SK-N-SH treated with all-trans-retinoic acid at 6 μM for 48 hours (cell line): ENCODE results near the gene TTC33.

Experiments
- ATAC-seq: fragments of 200-7000 bp; cut with Tn5 transposase; 3 replicates; pipeline ENCODE4 v1.9.1; 2020; ENCODE audit warnings: mild to moderate bottlenecking, moderate library complexity
- ARNTL ChIP-seq: fragments of 450-650 bp; formaldehyde crosslinking; IDR thresholded peaks from 2 replicates; pipeline ENCODE4 v1.5.0; 2020; ENCODE audit warnings: low read depth, mild to moderate bottlenecking, moderate library complexity, borderline replicate concordance
- BACH2 ChIP-seq: fragments of 250-450 bp; sonication (Bioruptor Pico); IDR thresholded peaks from 2 replicates; pipeline ENCODE4 v1.9.0; 2021; ENCODE audit warnings: mild to moderate bottlenecking, borderline replicate concordance
- CREB5 ChIP-seq: fragments of 250-450 bp; sonication (Bioruptor Pico); IDR thresholded peaks from 2 replicates; pipeline ENCODE4 v1.5.1; 2020; ENCODE audit warnings: low read depth, mild to moderate bottlenecking, moderate library complexity
- CSDC2 ChIP-seq: fragments of 250-450 bp; sonication (Bioruptor Pico); IDR thresholded peaks from 2 replicates; pipeline ENCODE4 v1.5.0; 2020; ENCODE audit warnings: mild to moderate bottlenecking, moderate library complexity
- ESRRG ChIP-seq: fragments of 250-450 bp; sonication (Bioruptor Pico); IDR thresholded peaks from 2 replicates; pipeline ENCODE4 v1.6.1; 2021; ENCODE audit warnings: mild to moderate bottlenecking
- OSR1 ChIP-seq: fragments of 250-450 bp; sonication (Bioruptor Pico); IDR thresholded peaks from 2 replicates; pipeline ENCODE4 v1.8.0; 2022; ENCODE audit warnings: moderate library complexity, mild to moderate bottlenecking, inconsistent platforms
- PATZ1 ChIP-seq: fragments of 250-450 bp; sonication (Bioruptor Pico); IDR thresholded peaks from 2 replicates; pipeline ENCODE4 v1.8.0; 2020; ENCODE audit warnings: mild to moderate bottlenecking, moderate library complexity, borderline replicate concordance
- PPARA ChIP-seq: fragments of 250-450 bp; sonication (Bioruptor Pico); IDR thresholded peaks from 2 replicates; pipeline ENCODE4 v1.5.0; 2020; ENCODE audit warnings: mild to moderate bottlenecking, borderline replicate concordance
- TCF4 ChIP-seq: fragments of 250-450 bp; sonication (Bioruptor Pico); IDR thresholded peaks from 2 replicates; pipeline ENCODE4 v1.8.0; 2021; ENCODE audit warnings: mild to moderate bottlenecking, moderate library complexity, borderline replicate concordance
- TOX ChIP-seq: fragments of 250-450 bp; sonication (Bioruptor Pico); IDR thresholded peaks from 2 replicates; pipeline ENCODE4 v1.8.0; 2021; ENCODE audit warnings: mild to moderate bottlenecking, moderate library complexity, borderline replicate concordance
- ZC3H10 ChIP-seq: fragments of 250-450 bp; sonication (Bioruptor Pico); IDR thresholded peaks from 2 replicates; pipeline ENCODE4 v1.5.1; 2021; ENCODE audit warnings: mild to moderate bottlenecking, moderate library complexity
- ZFP3 ChIP-seq: fragments of 250-450 bp; sonication (Bioruptor Pico); IDR thresholded peaks from 2 replicates; pipeline ENCODE4 v1.5.0; 2020; ENCODE audit warnings: mild to moderate bottlenecking, moderate library complexity
- ZFP30 ChIP-seq: fragments of 450-650 bp; formaldehyde crosslinking; IDR thresholded peaks from 2 replicates; pipeline ENCODE4 v1.5.0; 2022; ENCODE audit warnings: mild to moderate bottlenecking, moderate library complexity
- ZNF565 ChIP-seq: fragments of 450-650 bp; formaldehyde crosslinking; conservative IDR thresholded peaks from 2 replicates; pipeline ENCODE4 v1.5.0; 2020; ENCODE audit warnings: low read depth, mild to moderate bottlenecking, moderate library complexity
- ZNF8 ChIP-seq: fragments of 450-650 bp; formaldehyde crosslinking; IDR thresholded peaks from 2 replicates; pipeline ENCODE4 v1.5.0; 2020; ENCODE audit warnings: mild to moderate bottlenecking, moderate library complexity
- TF ChIP-seq, protein P1 (sequence below): fragments of 250-450 bp; sonication (Bioruptor Pico); IDR thresholded peaks from 2 replicates; pipeline ENCODE4 v1.5.0; 2020; ENCODE audit warnings: mild to moderate bottlenecking, moderate library complexity
- TF ChIP-seq, protein P2 (sequence below): fragments of 250-450 bp; sonication (Bioruptor Pico); IDR thresholded peaks from 2 replicates; pipeline ENCODE4 v1.5.1; 2021; ENCODE audit warnings: mild to moderate bottlenecking, moderate library complexity

TTC33 gene

GRCh38 chr5:40676613-40677343 is 79.0 kb downstream of the TTC33 start:
- no peak for ATAC-seq

DNA sequence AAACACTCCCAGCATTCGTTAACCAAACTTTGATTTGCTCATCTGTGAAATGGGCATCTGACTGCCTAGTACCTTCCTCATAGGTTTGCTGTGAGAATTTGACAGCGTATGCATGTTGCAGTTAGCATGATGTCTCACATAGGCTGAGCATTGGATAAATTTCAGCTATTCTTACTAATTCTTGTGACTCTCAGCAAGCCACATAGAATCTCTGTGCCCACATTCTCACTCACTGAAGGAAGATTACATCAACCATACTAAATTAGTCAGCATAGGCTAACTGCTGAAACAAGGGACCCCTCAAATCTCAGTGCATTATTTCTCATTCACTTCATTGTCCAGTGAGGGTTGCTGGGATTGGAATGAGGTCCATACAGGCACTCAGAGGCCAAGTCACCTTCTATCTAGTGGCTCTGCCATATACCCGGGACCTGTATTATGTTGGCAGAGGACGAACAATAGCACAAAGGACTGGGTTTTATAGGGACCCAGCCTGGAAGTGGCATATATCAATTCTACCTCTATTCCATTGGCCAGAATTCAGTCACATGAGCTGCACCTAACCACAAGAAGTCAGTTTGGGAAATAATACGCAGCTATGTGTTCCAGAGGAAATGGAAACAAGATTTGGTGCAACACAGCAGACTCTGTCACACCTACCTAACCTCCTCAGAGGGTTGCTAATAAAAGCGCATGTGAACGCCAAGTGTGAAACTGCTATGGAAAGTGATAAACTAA is 80.2 kb downstream of the TTC33 start:
- ATAC-seq = no peak

More at GRCh38 chr5:40676613-40677343, 79.0 kb downstream of the TTC33 start:
- TF ChIP-seq CSDC2 (no peak), PPARA (CRISPR knock-in tag) (no peak), TOX (CRISPR knock-in tag) (no peak), PATZ1 (CRISPR knock-in tag) (no peak), ZC3H10 (CRISPR knock-in tag) (no peak), ZNF565 (CRISPR knock-in tag) (no peak), OSR1 (CRISPR knock-in tag) (no peak), CREB5 (CRISPR knock-in tag) (no peak), ARNTL (no peak), TCF4 (CRISPR knock-in tag) (no peak), ZFP30 (CRISPR knock-in tag) (no peak), ESRRG (CRISPR knock-in tag) (no peak), ZNF8 (CRISPR knock-in tag) (no peak)
- TF ChIP-seq, protein P1, sequence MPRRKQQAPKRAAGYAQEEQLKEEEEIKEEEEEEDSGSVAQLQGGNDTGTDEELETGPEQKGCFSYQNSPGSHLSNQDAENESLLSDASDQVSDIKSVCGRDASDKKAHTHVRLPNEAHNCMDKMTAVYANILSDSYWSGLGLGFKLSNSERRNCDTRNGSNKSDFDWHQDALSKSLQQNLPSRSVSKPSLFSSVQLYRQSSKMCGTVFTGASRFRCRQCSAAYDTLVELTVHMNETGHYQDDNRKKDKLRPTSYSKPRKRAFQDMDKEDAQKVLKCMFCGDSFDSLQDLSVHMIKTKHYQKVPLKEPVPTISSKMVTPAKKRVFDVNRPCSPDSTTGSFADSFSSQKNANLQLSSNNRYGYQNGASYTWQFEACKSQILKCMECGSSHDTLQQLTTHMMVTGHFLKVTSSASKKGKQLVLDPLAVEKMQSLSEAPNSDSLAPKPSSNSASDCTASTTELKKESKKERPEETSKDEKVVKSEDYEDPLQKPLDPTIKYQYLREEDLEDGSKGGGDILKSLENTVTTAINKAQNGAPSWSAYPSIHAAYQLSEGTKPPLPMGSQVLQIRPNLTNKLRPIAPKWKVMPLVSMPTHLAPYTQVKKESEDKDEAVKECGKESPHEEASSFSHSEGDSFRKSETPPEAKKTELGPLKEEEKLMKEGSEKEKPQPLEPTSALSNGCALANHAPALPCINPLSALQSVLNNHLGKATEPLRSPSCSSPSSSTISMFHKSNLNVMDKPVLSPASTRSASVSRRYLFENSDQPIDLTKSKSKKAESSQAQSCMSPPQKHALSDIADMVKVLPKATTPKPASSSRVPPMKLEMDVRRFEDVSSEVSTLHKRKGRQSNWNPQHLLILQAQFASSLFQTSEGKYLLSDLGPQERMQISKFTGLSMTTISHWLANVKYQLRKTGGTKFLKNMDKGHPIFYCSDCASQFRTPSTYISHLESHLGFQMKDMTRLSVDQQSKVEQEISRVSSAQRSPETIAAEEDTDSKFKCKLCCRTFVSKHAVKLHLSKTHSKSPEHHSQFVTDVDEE (CRISPR knock-in tag) = no peak
- TF ChIP-seq, protein P2, sequence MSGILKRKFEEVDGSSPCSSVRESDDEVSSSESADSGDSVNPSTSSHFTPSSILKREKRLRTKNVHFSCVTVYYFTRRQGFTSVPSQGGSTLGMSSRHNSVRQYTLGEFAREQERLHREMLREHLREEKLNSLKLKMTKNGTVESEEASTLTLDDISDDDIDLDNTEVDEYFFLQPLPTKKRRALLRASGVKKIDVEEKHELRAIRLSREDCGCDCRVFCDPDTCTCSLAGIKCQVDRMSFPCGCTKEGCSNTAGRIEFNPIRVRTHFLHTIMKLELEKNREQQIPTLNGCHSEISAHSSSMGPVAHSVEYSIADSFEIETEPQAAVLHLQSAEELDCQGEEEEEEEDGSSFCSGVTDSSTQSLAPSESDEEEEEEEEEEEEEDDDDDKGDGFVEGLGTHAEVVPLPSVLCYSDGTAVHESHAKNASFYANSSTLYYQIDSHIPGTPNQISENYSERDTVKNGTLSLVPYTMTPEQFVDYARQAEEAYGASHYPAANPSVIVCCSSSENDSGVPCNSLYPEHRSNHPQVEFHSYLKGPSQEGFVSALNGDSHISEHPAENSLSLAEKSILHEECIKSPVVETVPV (CRISPR knock-in tag) = no peak

More for the DNA sequence above, 80.2 kb downstream of the TTC33 start:
- no peak for TF ChIP-seq ZFP3 (CRISPR knock-in tag)
- TF ChIP-seq BACH2 (CRISPR knock-in tag) = no peak
- TF ChIP-seq PATZ1 (CRISPR knock-in tag) = no peak
- no peak for TF ChIP-seq ZC3H10 (CRISPR knock-in tag)
- no peak for TF ChIP-seq ZNF565 (CRISPR knock-in tag)
- no peak for TF ChIP-seq ZNF8 (CRISPR knock-in tag)
